ES-I3 (cell line): ENCODE results near the gene C11orf21.

Experiments
- H3K36me3 ChIP-seq: 2 replicates; pipeline ENCODE4 v1.6.1; 2013; ENCODE audit warnings: mild to moderate bottlenecking, low read length, control low read depth, moderate library complexity; ENCODE audit not compliant: insufficient read depth
- H3K4me1 ChIP-seq: 2 replicates; pipeline ENCODE4 v1.6.1; 2013; ENCODE audit warnings: mild to moderate bottlenecking, control low read depth, low read length; ENCODE audit not compliant: insufficient read depth
- H3K9ac ChIP-seq: 2 replicates; pipeline ENCODE4 v1.6.1; 2013; ENCODE audit warnings: low read depth, mild to moderate bottlenecking, low read length, moderate library complexity
- H3K9me3 ChIP-seq: 2 replicates; pipeline ENCODE4 v1.6.1; 2013; ENCODE audit warnings: mild to moderate bottlenecking, low read length, moderate library complexity; ENCODE audit not compliant: control insufficient read depth, insufficient read depth

The C11orf21 gene

GRCh38 chr11:2330696-2331095 lies 29.0 kb upstream of the C11orf21 start:
- Histone ChIP-seq H3K9ac (no peak overlapping the region), H3K9me3 (peaks cover 7% of the 10 kb centered on the region), H3K36me3 (no peaks in the 10 kb centered on the region), H3K4me1 (no peaks in the 10 kb centered on the region)

GRCh38 chr11:2329551-2329950 lies 27.8 kb upstream of the C11orf21 start:
- H3K36me3 ChIP-seq, result no peaks in the 10 kb centered on the region
- peaks cover 7% of the 10 kb centered on the region for H3K9me3 ChIP-seq
- no peaks in the 10 kb centered on the region for H3K4me1 ChIP-seq
- H3K9ac ChIP-seq, result no peak overlapping the region

- Histone ChIP-seq H3K36me3 (no peaks in the 10 kb centered on the region), H3K9me3 (peaks cover 7% of the 10 kb centered on the region), H3K9ac (no peak overlapping the region), H3K4me1 (no peaks in the 10 kb centered on the region)
Measured at GRCh38 chr11:2328656-2329354, 27.1 kb upstream of the C11orf21 start.

GRCh38 chr11:2328021-2328420 lies 26.3 kb upstream of the C11orf21 start:
- Histone ChIP-seq H3K9me3 (peaks cover 7% of the 10 kb centered on the region), H3K4me1 (no peaks in the 10 kb centered on the region), H3K36me3 (no peaks in the 10 kb centered on the region), H3K9ac (no peak overlapping the region)

- H3K9ac ChIP-seq, result no peak overlapping the region
- H3K36me3 ChIP-seq, result no peaks in the 10 kb centered on the region
- H3K4me1 ChIP-seq, result no peaks in the 10 kb centered on the region
- H3K9me3 ChIP-seq, result peaks cover 7% of the 10 kb centered on the region
Measured at GRCh38 chr11:2327032-2327431, 25.3 kb upstream of the C11orf21 start.

GRCh38 chr11:2325719-2326118 lies 24.0 kb upstream of the C11orf21 start:
- Histone ChIP-seq H3K9me3 (peaks cover under 1% of the 10 kb centered on the region), H3K36me3 (no peaks in the 10 kb centered on the region), H3K9ac (no peak overlapping the region), H3K4me1 (no peaks in the 10 kb centered on the region)

GRCh38 chr11:2325123-2325522 lies 23.4 kb upstream of the C11orf21 start:
- no peaks in the 10 kb centered on the region; the same call in none of the 2 replicates for H3K9me3 ChIP-seq
- no peaks in the 10 kb centered on the region for H3K4me1 ChIP-seq
- H3K9ac ChIP-seq, result no peak overlapping the region
- no peaks in the 10 kb centered on the region for H3K36me3 ChIP-seq

- Histone ChIP-seq H3K9me3 (no peaks in the 10 kb centered on the region), H3K9ac (no peak overlapping the region), H3K36me3 (no peaks in the 10 kb centered on the region), H3K4me1 (no peaks in the 10 kb centered on the region)
Measured at GRCh38 chr11:2321311-2321683, 19.6 kb upstream of the C11orf21 start.

- Histone ChIP-seq H3K9ac (no peak overlapping the region), H3K9me3 (no peaks in the 10 kb centered on the region), H3K36me3 (no peaks in the 10 kb centered on the region), H3K4me1 (no peaks in the 10 kb centered on the region)
Measured at GRCh38 chr11:2320568-2321310, 19.0 kb upstream of the C11orf21 start.

GRCh38 chr11:2319791-2320472 lies 18.2 kb upstream of the C11orf21 start:
- no peaks in the 10 kb centered on the region for H3K4me1 ChIP-seq
- H3K9ac ChIP-seq, result no peak overlapping the region

GRCh38 chr11:2318707-2319106 lies 17.0 kb upstream of the C11orf21 start:
- no peaks in the 10 kb centered on the region for H3K36me3 ChIP-seq
- no peaks in the 10 kb centered on the region for H3K9me3 ChIP-seq
- H3K4me1 ChIP-seq, result no peaks in the 10 kb centered on the region
- H3K9ac ChIP-seq, result no peak overlapping the region

More at GRCh38 chr11:2319791-2320472, 18.2 kb upstream of the C11orf21 start:
- Histone ChIP-seq H3K9me3 (no peaks in the 10 kb centered on the region), H3K36me3 (no peaks in the 10 kb centered on the region)

GRCh38 chr11:2318123-2318522 lies 16.4 kb upstream of the C11orf21 start:
- no peak overlapping the region for H3K9ac ChIP-seq
- H3K4me1 ChIP-seq, result no peaks in the 10 kb centered on the region
- H3K36me3 ChIP-seq, result no peaks in the 10 kb centered on the region
- no peaks in the 10 kb centered on the region for H3K9me3 ChIP-seq

- no peaks in the 10 kb centered on the region for H3K9me3 ChIP-seq
- no peaks in the 10 kb centered on the region for H3K4me1 ChIP-seq
- H3K9ac ChIP-seq, result no peak overlapping the region
- H3K36me3 ChIP-seq, result no peaks in the 10 kb centered on the region
Measured at GRCh38 chr11:2317354-2318050, 15.8 kb upstream of the C11orf21 start.

GRCh38 chr11:2316963-2317244 lies 15.2 kb upstream of the C11orf21 start:
- Histone ChIP-seq H3K36me3 (no peaks in the 10 kb centered on the region), H3K4me1 (no peaks in the 10 kb centered on the region), H3K9ac (no peak overlapping the region), H3K9me3 (no peaks in the 10 kb centered on the region)
